Measurements from ENCODE around the gene PCBD1. TPM values are rescaled to one million over a fixed set of nuclear protein-coding genes. Genes with fewer than 3 reads are reported as not detected.

Gene PCBD1
- total RNA-seq, 1 experiment from 2014 or later: 52.4 TPM

DNA sequence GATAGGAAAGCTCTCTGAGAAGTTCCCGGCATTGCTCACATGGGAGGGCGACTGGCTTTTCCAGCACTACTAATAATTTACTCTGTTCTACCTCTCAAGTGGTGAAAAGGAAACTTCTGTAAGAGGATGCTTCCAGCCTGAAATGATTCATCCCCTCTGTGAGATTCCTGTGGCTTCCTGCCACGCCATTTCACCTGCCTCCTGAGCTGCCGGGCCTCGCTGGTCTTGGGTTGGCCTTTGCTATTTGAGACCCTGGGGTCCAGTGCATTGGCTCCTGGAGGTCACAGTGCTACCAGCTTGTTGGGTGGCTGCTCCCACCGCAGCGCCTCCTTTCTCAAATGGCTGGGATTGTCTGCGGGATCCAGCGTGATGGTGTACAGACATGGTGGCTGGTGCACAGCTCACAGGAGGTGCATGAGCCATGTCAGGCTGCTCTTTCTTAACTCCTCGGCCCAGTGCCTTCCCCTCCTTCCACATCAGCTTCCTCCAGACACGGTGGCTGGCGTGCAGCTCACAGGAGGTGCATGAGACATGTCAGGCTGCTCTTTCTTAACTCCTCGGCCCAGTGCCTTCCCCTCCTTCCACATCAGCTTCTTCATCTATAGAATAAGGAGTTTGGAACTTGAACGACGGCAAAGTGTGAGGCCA lies 42.9 kb upstream of the PCBD1 start:
- no peaks in the 10 kb centered on the region for H3K4me1 Mint-ChIP-seq (ENCODE audit: insufficient read depth, unreplicated experiment)
- BruUV-seq (replicated peaks): no TSS peak
- H3K36me3 Mint-ChIP-seq (ENCODE audit: insufficient read depth, unreplicated experiment): no peaks in the 10 kb centered on the region
- ChIA-PET POLR2A (interaction anchor here (0.6 to 0.7 kb wide), 2 partner anchors 287 to 291 kb away, joined by 3 read pairs; no protein-coding TSS in a partner anchor), CTCF (interaction anchor here (1.0 kb wide), 1 partner anchor 9 kb away, joined by 4 read pairs; no protein-coding TSS in a partner anchor)
- no peak overlapping the region for H3K27ac Mint-ChIP-seq (ENCODE audit: low read depth, unreplicated experiment)
- intact Hi-C loops (cut with micrococcal nuclease): no loop called here
- TF ChIP-seq, protein P1, sequence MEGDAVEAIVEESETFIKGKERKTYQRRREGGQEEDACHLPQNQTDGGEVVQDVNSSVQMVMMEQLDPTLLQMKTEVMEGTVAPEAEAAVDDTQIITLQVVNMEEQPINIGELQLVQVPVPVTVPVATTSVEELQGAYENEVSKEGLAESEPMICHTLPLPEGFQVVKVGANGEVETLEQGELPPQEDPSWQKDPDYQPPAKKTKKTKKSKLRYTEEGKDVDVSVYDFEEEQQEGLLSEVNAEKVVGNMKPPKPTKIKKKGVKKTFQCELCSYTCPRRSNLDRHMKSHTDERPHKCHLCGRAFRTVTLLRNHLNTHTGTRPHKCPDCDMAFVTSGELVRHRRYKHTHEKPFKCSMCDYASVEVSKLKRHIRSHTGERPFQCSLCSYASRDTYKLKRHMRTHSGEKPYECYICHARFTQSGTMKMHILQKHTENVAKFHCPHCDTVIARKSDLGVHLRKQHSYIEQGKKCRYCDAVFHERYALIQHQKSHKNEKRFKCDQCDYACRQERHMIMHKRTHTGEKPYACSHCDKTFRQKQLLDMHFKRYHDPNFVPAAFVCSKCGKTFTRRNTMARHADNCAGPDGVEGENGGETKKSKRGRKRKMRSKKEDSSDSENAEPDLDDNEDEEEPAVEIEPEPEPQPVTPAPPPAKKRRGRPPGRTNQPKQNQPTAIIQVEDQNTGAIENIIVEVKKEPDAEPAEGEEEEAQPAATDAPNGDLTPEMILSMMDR (IDR thresholded peaks at IDR 0.05; ENCODE audit: unreplicated experiment): no peak
- no peak overlapping the region for H3K4me3 Mint-ChIP-seq (ENCODE audit: unreplicated experiment)
- no peaks in the 10 kb centered on the region for H3K9me3 Mint-ChIP-seq (ENCODE audit: unreplicated experiment)
- DNase-seq (ENCODE audit: unreplicated experiment): peak; percentile 43
- peaks cover 14% of the 10 kb centered on the region for H3K27me3 Mint-ChIP-seq (ENCODE audit: insufficient read depth, unreplicated experiment)

DNA sequence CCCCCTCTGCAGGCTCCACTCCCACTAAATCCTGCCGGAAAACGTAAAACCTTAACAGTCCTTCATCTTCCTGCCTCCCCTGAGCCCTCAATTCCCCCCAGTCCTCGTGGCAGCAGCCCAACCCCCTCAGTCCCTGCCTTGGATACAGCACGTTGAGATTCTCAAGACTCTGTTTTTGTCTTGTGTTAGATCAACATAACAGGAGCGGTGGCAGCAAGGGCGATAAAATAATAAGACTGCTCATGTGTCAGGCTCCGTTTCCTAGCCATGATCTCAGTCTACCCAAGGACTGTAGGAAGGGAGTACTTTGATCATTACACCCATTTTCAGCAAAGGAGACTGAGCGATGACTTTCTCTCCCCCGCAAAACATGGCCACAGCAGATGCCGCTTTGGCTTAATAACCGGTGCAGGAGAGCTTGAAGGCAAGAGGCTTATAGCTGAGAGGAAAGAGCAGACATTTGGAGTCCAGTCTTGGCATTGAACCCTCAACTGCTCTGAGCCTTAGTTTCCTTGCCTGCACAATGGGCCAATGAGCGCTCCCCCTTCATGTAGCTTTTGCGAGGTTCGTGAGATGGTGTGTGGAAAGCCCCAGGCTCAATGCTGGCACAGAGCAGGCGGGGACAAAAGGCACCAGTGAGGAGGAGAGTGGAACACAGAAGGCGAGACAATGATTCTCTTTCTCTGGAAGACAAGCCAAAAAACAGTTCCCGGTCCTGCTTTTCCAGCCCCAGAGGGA lies 42.1 kb upstream of the PCBD1 start:
- intact Hi-C loops (cut with micrococcal nuclease): no loop called here
- no peak overlapping the region for H3K27ac Mint-ChIP-seq (ENCODE audit: low read depth, unreplicated experiment)
- H3K4me3 Mint-ChIP-seq (ENCODE audit: unreplicated experiment): no peak overlapping the region
- peaks cover 2% of the 10 kb centered on the region for H3K4me1 Mint-ChIP-seq (ENCODE audit: insufficient read depth, unreplicated experiment)
- ChIA-PET POLR2A (interaction anchor here (0.6 kb wide), 1 partner anchor 228 kb away, joined by 3 read pairs; no protein-coding TSS in a partner anchor), CTCF (interaction anchor here (1.0 kb wide), 1 partner anchor 8 kb away, joined by 4 read pairs; no protein-coding TSS in a partner anchor)
- TF ChIP-seq, protein P1 (IDR thresholded peaks at IDR 0.05; ENCODE audit: unreplicated experiment): no peak
- H3K36me3 Mint-ChIP-seq (ENCODE audit: insufficient read depth, unreplicated experiment): no peaks in the 10 kb centered on the region
- no peaks in the 10 kb centered on the region for H3K9me3 Mint-ChIP-seq (ENCODE audit: unreplicated experiment)
- DNase-seq (ENCODE audit: unreplicated experiment): no peak
- peaks cover 8% of the 10 kb centered on the region for H3K27me3 Mint-ChIP-seq (ENCODE audit: insufficient read depth, unreplicated experiment)
- no TSS peak for BruUV-seq (replicated peaks)

DNA sequence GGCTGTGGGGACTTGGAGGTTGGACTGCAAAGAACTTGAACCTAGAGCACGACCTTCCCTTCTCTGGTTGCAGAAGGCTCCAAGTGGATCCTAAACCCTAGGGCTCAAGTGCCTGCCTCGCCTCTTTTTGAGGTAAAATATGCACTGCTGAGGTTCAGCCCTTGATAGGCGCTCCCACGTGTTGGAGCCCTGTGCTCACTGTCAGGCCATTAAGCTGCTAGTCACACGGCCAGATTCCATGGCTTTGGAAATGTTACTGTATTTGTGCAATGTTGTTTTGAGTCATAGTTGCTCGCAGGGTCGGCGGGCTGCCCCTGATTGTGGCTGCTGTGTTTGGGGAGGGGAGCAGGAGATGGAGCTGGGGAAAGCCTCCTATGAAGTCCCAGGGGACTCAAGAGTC lies 39.8 kb upstream of the PCBD1 start:
- Mint-ChIP-seq H3K27me3 (ENCODE audit: insufficient read depth, unreplicated experiment) (peaks cover 23% of the 10 kb centered on the region), H3K27ac (ENCODE audit: low read depth, unreplicated experiment) (no peak overlapping the region), H3K4me1 (ENCODE audit: insufficient read depth, unreplicated experiment) (peaks cover 7% of the 10 kb centered on the region), H3K9me3 (ENCODE audit: unreplicated experiment) (no peaks in the 10 kb centered on the region), H3K4me3 (ENCODE audit: unreplicated experiment) (no peak overlapping the region), H3K36me3 (ENCODE audit: insufficient read depth, unreplicated experiment) (no peaks in the 10 kb centered on the region)
- intact Hi-C loops (cut with micrococcal nuclease): loop anchor here (5.0 kb wide), 1 partner anchor 339 kb away; no protein-coding TSS in a partner anchor
- DNase-seq (ENCODE audit: unreplicated experiment): no peak
- POLR2A ChIA-PET: interaction anchor here (0.7 kb wide), 1 partner anchor 343 kb away, joined by 3 read pairs; no protein-coding TSS in a partner anchor
- TF ChIP-seq, protein P1 (IDR thresholded peaks at IDR 0.05; ENCODE audit: unreplicated experiment): no peak
- no TSS peak for BruUV-seq (replicated peaks)
- CTCF ChIA-PET: interaction anchor here (0.6 to 1.0 kb wide), 7 partner anchors 11 to 358 kb away, joined by 3 to 4 read pairs (median 3); no protein-coding TSS in a partner anchor

Data from MCF 10A (cell line).